ENCODE measurements around the gene OR2T2. TPM values are rescaled to one million over a fixed set of nuclear protein-coding genes. Genes with fewer than 3 reads are reported as not detected.
"Not testable (repeated sequence)": the region's sequence is repeated elsewhere in the genome, so short reads cannot be mapped to it uniquely, and the experiment has no call there.

Gene OR2T2
- not detected for total RNA-seq

- intact Hi-C loops (cut with DNase I) = not testable (repeated sequence)
- 29% methylated on average over 1 of the region's 2 CpGs for WGBS
Observed at GRCh38 chr1:248445399-248445798, at the start of gene OR2T2. TSS of gene OR2T2 (plus strand) at chr1:248445637. CDS start at chr1:248452798, 7,161 bp downstream.

GRCh38 chr1:248402748-248403147, 42.7 kb upstream of the OR2T2 start, which contains the start of gene OR2T1:
TSS of gene OR2T1 (plus strand) at chr1:248403048. CDS start at chr1:248406148, 3,100 bp downstream.
- intact Hi-C loops (cut with DNase I) = no loop called here
- H3K36me3 ChIP-seq = no peaks in the 10 kb centered on the region
- no peak within 1 kb of the TSS for H3K4me3 ChIP-seq
- H3K4me1 ChIP-seq = no peaks in the 10 kb centered on the region
- H3K9me3 ChIP-seq = no peaks in the 10 kb centered on the region
- H3K27me3 ChIP-seq = no peaks in the 10 kb centered on the region
- TF ChIP-seq POLR2A (IDR thresholded peaks at IDR 0.05; ENCODE audit: low read depth) (no peak), CTCF (IDR thresholded peaks at IDR 0.05) (no peak), POLR2AphosphoS5 (IDR thresholded peaks at IDR 0.05) (no peak), EP300 (IDR thresholded peaks at IDR 0.05) (no peak)
- WGBS = 69% methylated on average over 3 of the region's 3 CpGs
- no peak for DNase-seq (ENCODE audit: extremely low spot score)
- no peak within 1 kb of the TSS for H3K27ac ChIP-seq (replicated peaks in 1 of 4)

More at GRCh38 chr1:248445399-248445798, at the start of gene OR2T2:
- H3K27me3 ChIP-seq; DNase-seq (ENCODE audit: extremely low spot score); H3K36me3 ChIP-seq; H3K4me1 ChIP-seq; H3K9me3 ChIP-seq; H3K27ac ChIP-seq (replicated peaks in 1 of 4); H3K4me3 ChIP-seq: not testable (repeated sequence)

- H3K36me3 ChIP-seq = no peaks in the 10 kb centered on the region
- H3K4me3 ChIP-seq = no peak overlapping the region
- H3K27me3 ChIP-seq = no peaks in the 10 kb centered on the region
- no peaks in the 10 kb centered on the region for H3K9me3 ChIP-seq
- H3K27ac ChIP-seq (replicated peaks in 1 of 4) = no peak overlapping the region
- 85% methylated on average over 6 of the region's 6 CpGs for WGBS
- TF ChIP-seq CTCF (IDR thresholded peaks at IDR 0.05) = no peak
- TF ChIP-seq EP300 (IDR thresholded peaks at IDR 0.05) = no peak
- intact Hi-C loops (cut with DNase I) = no loop called here
- no peak for DNase-seq (ENCODE audit: extremely low spot score)
- H3K4me1 ChIP-seq = no peaks in the 10 kb centered on the region
Observed at GRCh38 chr1:248404024-248404423, 41.4 kb upstream of the OR2T2 start.

GRCh38 chr1:248406721-248407692, 38.4 kb upstream of the OR2T2 start:
- Histone ChIP-seq H3K4me3 (no peak overlapping the region), H3K4me1 (no peaks in the 10 kb centered on the region), H3K9me3 (peaks cover 0 to 4% (median 0%) of the 10 kb centered on the region in 4 donors), H3K27ac (replicated peaks in 1 of 4) (no peak overlapping the region), H3K27me3 (no peaks in the 10 kb centered on the region), H3K36me3 (no peaks in the 10 kb centered on the region)
- WGBS = 64% methylated on average over 8 of the region's 8 CpGs
- intact Hi-C loops (cut with DNase I) = no loop called here
- DNase-seq (ENCODE audit: extremely low spot score) = no peak
- TF ChIP-seq POLR2AphosphoS5 (IDR thresholded peaks at IDR 0.05) (no peak), EP300 (IDR thresholded peaks at IDR 0.05) (no peak), POLR2A (IDR thresholded peaks at IDR 0.05; ENCODE audit: low read depth) (no peak), CTCF (IDR thresholded peaks at IDR 0.05) (no peak)

GRCh38 chr1:248416226-248416625, 29.2 kb upstream of the OR2T2 start:
- WGBS = 54% methylated on average over 3 of the region's 3 CpGs

More at GRCh38 chr1:248416226-248416625, 29.2 kb upstream of the OR2T2 start:
- no peaks in the 10 kb centered on the region for H3K27me3 ChIP-seq
- H3K4me3 ChIP-seq = no peak overlapping the region
- no peak for TF ChIP-seq POLR2A (IDR thresholded peaks at IDR 0.05; ENCODE audit: low read depth)
- no peak for TF ChIP-seq EP300 (IDR thresholded peaks at IDR 0.05)
- no peak for TF ChIP-seq POLR2AphosphoS5 (IDR thresholded peaks at IDR 0.05)
- TF ChIP-seq CTCF (IDR thresholded peaks at IDR 0.05) = no peak
- no peak overlapping the region for H3K27ac ChIP-seq (replicated peaks in 1 of 4)
- H3K4me1 ChIP-seq = no peaks in the 10 kb centered on the region
- DNase-seq (ENCODE audit: extremely low spot score) = no peak
- intact Hi-C loops (cut with DNase I) = no loop called here
- no peaks in the 10 kb centered on the region for H3K36me3 ChIP-seq
- peaks cover 0 to 3% (median 0%) of the 10 kb centered on the region in 4 donors for H3K9me3 ChIP-seq
